HG02981 (cell line): ENCODE measurements around the gene SFTPB.
"Not testable (repeated sequence)": the region's sequence is repeated elsewhere in the genome, so short reads cannot be mapped to it uniquely, and the experiment has no call there.

Experiments
- ATAC-seq: cut with Tn5 transposase; IDR thresholded peaks from one replicate; pipeline ENCODE4 v1.9.1; 2021; ENCODE audit warnings: mild to moderate bottlenecking, moderate library complexity; ENCODE audit not compliant: unreplicated experiment

SFTPB gene

GRCh38 chr2:85678377-85678776 is 10.4 kb upstream of the SFTPB start:
- no peak for ATAC-seq

GRCh38 chr2:85675866-85676548 is 8.0 kb upstream of the SFTPB start:
- no peak for ATAC-seq

- ATAC-seq: no peak
Observed at GRCh38 chr2:85675427-85675826, 7.4 kb upstream of the SFTPB start.

- ATAC-seq: no peak
Observed at GRCh38 chr2:85674417-85674816, 6.4 kb upstream of the SFTPB start.

GRCh38 chr2:85673716-85674375 is 5.8 kb upstream of the SFTPB start:
- no peak for ATAC-seq

GRCh38 chr2:85672456-85672855 is 4.5 kb upstream of the SFTPB start:
- ATAC-seq: no peak

GRCh38 chr2:85670416-85670815 is 2.4 kb upstream of the SFTPB start:
- not testable (repeated sequence) for ATAC-seq

- ATAC-seq: peak; percentile 91
Observed at GRCh38 chr2:85669549-85669948, 1.6 kb upstream of the SFTPB start.

- ATAC-seq: no peak
Observed at GRCh38 chr2:85668857-85669142, 801 bp upstream of the SFTPB start.

- ATAC-seq: no peak
Observed at GRCh38 chr2:85667561-85668008, 414 bp downstream of the SFTPB start.

- ATAC-seq: no peak
Observed at GRCh38 chr2:85666435-85667316, 1.3 kb downstream of the SFTPB start.

- no peak for ATAC-seq
Observed at GRCh38 chr2:85666016-85666415, 2.0 kb downstream of the SFTPB start.

GRCh38 chr2:85665264-85665937 is 2.6 kb downstream of the SFTPB start:
- ATAC-seq: no peak

- no peak for ATAC-seq
Observed at GRCh38 chr2:85663594-85664565, 4.1 kb downstream of the SFTPB start.

GRCh38 chr2:85662899-85663593 is 5.0 kb downstream of the SFTPB start:
- no peak for ATAC-seq

GRCh38 chr2:85661139-85661858 is 6.7 kb downstream of the SFTPB start:
- no peak for ATAC-seq

GRCh38 chr2:85660725-85661124 is 7.3 kb downstream of the SFTPB start:
- ATAC-seq: no peak

GRCh38 chr2:85660301-85660700 is 7.7 kb downstream of the SFTPB start:
- not testable (repeated sequence) for ATAC-seq
